Loucy (cell line): Measurements from ENCODE around the gene GASK1A.

Experiments used
- EZH2phosphoT487 ChIP-seq: fragments of 200-600 bp; IDR thresholded peaks from 2 replicates; pipeline ENCODE4 v1.6.1; 2018; ENCODE audit warnings: antibody characterized with exemption, mild to moderate bottlenecking, moderate library complexity, borderline replicate concordance
- TF ChIP-seq, protein P1 (sequence below): fragments of 200-600 bp; sonication (generic); conservative IDR thresholded peaks from 2 replicates; pipeline ENCODE4 v1.5.1; 2014; ENCODE audit warnings: mild to moderate bottlenecking, antibody characterized with exemption, low read length

- TF ChIP-seq, protein P1, sequence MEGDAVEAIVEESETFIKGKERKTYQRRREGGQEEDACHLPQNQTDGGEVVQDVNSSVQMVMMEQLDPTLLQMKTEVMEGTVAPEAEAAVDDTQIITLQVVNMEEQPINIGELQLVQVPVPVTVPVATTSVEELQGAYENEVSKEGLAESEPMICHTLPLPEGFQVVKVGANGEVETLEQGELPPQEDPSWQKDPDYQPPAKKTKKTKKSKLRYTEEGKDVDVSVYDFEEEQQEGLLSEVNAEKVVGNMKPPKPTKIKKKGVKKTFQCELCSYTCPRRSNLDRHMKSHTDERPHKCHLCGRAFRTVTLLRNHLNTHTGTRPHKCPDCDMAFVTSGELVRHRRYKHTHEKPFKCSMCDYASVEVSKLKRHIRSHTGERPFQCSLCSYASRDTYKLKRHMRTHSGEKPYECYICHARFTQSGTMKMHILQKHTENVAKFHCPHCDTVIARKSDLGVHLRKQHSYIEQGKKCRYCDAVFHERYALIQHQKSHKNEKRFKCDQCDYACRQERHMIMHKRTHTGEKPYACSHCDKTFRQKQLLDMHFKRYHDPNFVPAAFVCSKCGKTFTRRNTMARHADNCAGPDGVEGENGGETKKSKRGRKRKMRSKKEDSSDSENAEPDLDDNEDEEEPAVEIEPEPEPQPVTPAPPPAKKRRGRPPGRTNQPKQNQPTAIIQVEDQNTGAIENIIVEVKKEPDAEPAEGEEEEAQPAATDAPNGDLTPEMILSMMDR = no peak
- TF ChIP-seq EZH2phosphoT487 = no peak
Observed at GRCh38 chr3:43034200-43034599, 55.1 kb downstream of the GASK1A start.
